HL-60/S4 treated with phorbol 12-myristate 13-acetate at 8.2 ng/mL for 4 days and 3 days (cell line): ENCODE results near the gene ZNF473.

Experiments
- in situ Hi-C: fragments of 300-500 bp; cut with MboI; formaldehyde crosslinking; loops from 2 replicates; pipeline ENCODE4 v1.15.0; 2022; ENCODE audit warnings: low sequenced_read_pairs

Gene ZNF473

DNA sequence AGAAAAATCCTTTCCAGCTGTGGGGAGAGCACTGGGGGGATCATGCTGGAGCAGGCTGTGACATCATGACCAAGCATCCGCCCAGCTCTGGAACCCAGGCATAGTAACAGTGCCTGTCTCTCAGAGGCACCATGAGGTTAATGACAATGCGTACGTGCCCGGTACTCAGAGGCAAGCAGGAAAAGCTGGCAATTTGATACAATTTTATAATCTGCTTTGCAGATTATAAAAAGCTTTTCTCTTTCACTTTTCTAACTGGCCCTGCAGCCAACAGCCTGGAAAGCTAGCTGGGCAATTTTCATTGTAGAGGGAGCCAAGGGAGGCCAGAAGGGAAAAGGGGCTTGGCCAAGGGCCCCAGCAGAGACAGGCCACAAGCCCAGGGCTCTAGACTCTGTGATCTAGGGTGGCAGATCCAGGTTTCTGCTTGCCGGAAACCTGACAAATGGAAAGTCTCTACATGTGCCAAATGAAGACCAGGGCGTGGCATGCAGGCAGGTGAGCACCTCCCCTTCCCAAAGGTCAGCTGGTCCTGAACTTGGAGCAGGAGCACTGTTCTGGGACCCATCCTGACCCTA, 23.3 kb upstream of the ZNF473 start:
- in situ Hi-C loops = no loop called here

- in situ Hi-C loops = no loop called here
These were observed 22.5 kb upstream of the ZNF473 start for GRCh38 chr19:50003254-50003788.

DNA sequence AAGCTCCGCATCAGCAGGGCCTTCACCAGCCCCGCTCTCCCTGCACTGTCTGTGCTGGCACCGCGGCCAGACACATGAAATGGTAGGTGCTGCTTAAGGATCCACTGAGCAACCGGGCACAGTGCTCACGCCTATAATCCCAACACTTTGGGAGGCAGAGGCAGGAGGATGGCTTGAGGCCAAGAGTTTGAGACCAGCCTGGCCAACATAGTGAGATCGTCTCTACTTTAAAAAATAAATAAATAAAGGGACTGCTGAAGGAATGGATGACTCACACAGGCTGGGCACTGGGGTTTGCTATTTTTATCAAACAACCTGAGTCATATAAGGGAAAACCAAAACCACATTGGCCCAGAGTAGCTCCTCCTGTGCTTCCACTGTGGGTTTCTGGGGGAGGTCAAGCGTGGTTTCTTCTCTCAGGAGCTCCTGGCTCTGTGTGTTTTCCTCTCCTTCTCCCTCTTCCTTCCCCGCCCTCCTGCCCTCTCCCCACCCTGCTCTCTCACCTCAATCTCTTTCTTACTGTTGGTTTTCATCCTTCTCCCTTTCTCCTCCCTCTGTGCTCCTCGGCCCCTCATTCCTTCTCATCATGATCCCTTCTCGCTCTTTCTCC, 21.9 kb upstream of the ZNF473 start:
- in situ Hi-C loops = no loop called here

DNA sequence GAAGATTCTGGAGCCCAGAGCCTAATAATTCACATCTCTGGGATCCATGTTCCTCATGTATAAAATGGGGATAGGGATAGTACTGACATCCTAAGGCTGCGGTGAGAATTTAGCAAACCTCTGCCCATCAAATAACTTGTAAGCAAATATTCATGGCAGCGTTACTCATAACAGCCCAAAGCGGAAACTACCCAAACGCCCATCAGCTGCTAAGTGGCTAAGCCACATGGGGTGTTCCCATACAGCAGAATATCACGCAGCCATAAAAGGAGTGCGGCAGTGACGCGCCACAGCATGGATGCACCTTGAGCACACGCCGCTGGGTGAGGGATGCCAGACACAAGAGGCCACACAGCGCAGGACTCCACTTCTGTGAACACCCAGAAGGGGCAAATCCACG, 20.4 kb upstream of the ZNF473 start:
- in situ Hi-C loops = no loop called here

GRCh38 chr19:50007170-50007569, 18.6 kb upstream of the ZNF473 start:
- in situ Hi-C loops = no loop called here

DNA sequence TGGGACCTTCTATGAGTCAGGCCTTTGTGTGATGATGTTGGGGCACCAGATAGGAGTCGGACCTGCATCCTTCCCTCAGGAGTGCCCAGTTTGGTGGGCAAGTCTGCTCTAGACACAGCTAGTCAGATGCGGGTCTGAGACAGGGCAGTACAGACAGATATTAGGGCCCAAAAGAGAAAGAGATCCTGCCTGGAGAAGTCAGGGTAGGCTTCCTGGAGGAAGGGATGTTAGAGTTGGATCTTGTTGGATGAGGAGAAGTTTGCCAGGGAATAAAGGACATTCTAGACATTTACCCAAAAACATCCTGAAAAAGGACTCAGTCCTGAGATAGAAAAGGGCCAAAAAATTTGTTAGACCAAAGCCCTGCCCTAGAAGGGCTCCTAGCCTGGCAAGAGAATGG, 17.9 kb upstream of the ZNF473 start:
- in situ Hi-C loops = no loop called here

DNA sequence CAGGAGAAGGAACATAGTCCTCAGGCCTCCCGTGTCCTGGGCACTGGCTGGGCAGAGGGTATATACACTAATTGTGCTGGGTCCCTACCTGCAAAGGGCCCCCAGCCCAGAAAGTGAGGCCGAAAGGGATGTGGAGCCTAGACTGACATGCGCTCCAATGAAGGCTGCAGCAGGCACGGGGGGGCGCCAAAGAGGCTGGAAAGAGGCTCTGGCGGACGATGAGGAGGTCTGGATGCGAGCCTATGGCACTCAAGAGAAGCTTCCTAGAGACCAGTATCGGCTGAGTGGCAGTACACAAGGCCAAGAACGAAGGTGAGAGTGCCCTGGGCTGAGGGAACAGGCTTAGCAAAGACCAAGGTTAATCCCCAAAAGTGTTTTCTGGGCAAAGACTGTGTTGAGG, 17.3 kb upstream of the ZNF473 start:
- in situ Hi-C loops = no loop called here

- in situ Hi-C loops = no loop called here
These were observed 9.5 kb upstream of the ZNF473 start for GRCh38 chr19:50016225-50016807.

DNA sequence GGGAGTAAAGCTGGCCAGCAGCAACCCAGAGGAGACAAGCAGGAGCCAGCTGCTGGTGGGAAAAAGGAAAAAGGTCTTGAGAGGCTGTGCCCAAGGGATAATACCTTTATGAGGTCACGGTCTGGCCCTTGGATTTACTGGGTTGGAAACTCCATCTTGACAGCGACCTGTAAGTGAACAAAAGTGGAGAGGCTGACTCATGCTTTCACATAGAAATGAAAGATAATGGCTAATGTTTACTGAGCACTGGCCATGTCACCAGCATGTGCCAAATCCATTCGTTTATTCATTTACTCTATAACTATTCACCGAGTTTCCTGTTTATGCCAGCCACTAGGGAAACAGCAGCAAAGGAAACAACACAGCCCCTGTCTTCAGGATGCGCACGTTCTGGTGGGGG, 5.3 kb upstream of the ZNF473 start:
- in situ Hi-C loops = no loop called here

- in situ Hi-C loops = no loop called here
These were observed 3.0 kb upstream of the ZNF473 start for GRCh38 chr19:50022823-50023222.

- in situ Hi-C loops = no loop called here
These were observed 1.1 kb upstream of the ZNF473 start for GRCh38 chr19:50024719-50025021.

- in situ Hi-C loops = no loop called here
These were observed 597 bp upstream of the ZNF473 start, which contains the start of gene VRK3 for GRCh38 chr19:50025022-50025793. VRK3 (minus strand) TSS chr19:50025372; CDS start chr19:50016162, 9,210 bp downstream.

GRCh38 chr19:50026550-50026906, 723 bp downstream of the ZNF473 start:
- in situ Hi-C loops = no loop called here

GRCh38 chr19:50030225-50030624, 4.4 kb downstream of the ZNF473 start:
- in situ Hi-C loops = no loop called here

- in situ Hi-C loops = no loop called here
These were observed 5.1 kb downstream of the ZNF473 start for GRCh38 chr19:50030937-50031336.

- in situ Hi-C loops = no loop called here
These were observed 11.1 kb downstream of the ZNF473 start for GRCh38 chr19:50036908-50037307.

- in situ Hi-C loops = no loop called here
These were observed 14.2 kb downstream of the ZNF473 start for GRCh38 chr19:50039968-50040367.

DNA sequence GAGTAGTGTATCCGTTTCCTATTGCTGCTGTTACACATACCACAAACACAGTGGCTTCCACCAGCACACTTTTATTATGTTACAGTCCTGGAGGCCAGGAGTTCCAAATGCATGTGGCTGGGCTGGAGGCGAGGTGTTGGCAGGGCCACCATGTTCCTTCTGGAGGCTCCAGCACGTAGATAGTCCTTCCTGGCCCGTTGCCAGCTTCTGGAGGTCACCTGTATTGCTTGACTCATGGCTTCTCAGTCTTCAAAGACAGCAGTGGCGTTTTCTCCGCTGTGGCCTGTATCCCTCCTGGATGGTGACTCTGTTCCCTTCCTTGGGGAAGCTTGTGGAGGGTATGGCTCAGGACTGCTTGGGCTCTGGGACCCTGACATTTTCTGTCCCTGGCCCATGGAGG, 15.2 kb downstream of the ZNF473 start:
- in situ Hi-C loops = no loop called here

- in situ Hi-C loops = no loop called here
These were observed 16.7 kb downstream of the ZNF473 start for GRCh38 chr19:50042363-50043024.

DNA sequence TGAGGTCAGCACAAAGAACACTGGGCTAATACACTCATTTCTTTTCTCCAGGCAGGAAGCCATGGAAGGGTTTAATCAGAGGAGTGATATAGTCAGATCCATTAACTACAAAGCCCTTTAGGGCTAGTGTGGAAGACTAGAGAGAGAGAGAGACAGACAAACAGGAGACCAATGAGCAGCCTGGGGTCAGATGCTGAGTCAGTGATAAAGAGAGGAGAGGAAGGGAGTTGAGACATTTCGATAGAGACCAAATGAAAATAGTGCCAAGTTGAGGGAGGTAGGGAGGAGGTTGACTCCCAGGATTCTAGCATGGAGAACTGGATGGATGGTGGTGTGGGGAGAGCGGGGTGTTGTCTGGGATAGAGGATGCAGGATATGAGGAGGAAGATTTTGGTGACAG, 18.2 kb downstream of the ZNF473 start:
- in situ Hi-C loops = no loop called here

DNA sequence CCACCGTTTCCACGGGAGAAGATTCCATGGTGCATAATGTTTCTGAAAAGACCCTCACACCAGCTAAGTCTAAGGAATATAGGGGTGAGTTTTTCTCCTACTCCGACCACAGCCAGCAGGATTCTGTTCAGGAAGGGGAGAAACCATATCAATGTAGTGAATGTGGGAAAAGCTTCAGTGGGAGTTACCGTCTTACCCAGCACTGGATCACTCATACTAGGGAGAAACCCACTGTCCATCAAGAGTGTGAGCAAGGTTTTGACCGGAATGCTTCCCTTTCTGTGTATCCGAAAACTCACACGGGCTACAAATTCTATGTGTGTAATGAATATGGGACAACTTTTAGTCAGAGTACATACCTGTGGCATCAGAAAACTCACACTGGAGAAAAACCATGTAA, 19.1 kb downstream of the ZNF473 start:
- in situ Hi-C loops = no loop called here
